Gastrocnemius medialis (tissue), 4 donors: ENCODE data around the gene ZNF563. TPM values are rescaled to one million over a fixed set of nuclear protein-coding genes. Genes with fewer than 3 reads are reported as not detected.

ENCODE experiments used
- ATAC-seq, 2 donors: fragments of 150-250 bp; one replicate each; pipeline ENCODE4 v1.9.1; 2016
- DNase-seq, 2 donors: peaks; one replicate each; pipeline ENCODE4 v3.0.0-alpha.2; 2019
- H3K27ac ChIP-seq, 4 donors: fragments of 200-600 bp; sonication (generic); 1 replicate in 1 of 4; 2 replicates in 3 of 4; pipeline ENCODE4 v1.5.1; 2016 to 2018; ENCODE audit warnings: mild to moderate bottlenecking in 2 of 4, moderate library complexity in 1 of 4
- H3K27me3 ChIP-seq, 3 donors: fragments of 200-600 bp; sonication (generic) in 2 of 3; 1 replicate in 1 of 3; 2 replicates in 2 of 3; pipeline versions ENCODE4 v1.5.1 to v1.6.0; 2016 to 2019; ENCODE audit warnings: mild to moderate bottlenecking in 1 of 3, moderate library complexity in 1 of 3
- H3K36me3 ChIP-seq, 2 donors: fragments of 200-600 bp; sonication (generic) in 1 of 2; one replicate each; pipeline ENCODE4 v1.5.1; 2017 to 2018
- H3K4me1 ChIP-seq, 2 donors: fragments of 200-600 bp; sonication (generic) in 1 of 2; one replicate each; pipeline ENCODE4 v1.5.1; 2016 to 2017; ENCODE audit warnings: mild to moderate bottlenecking in 2 of 2
- H3K4me3 ChIP-seq, 4 donors: fragments of 200-600 bp; sonication (generic) in 3 of 4; 1 replicate in 1 of 4; 2 replicates in 3 of 4; pipeline ENCODE4 v1.5.1; 2016 to 2019; ENCODE audit warnings: mild to moderate bottlenecking in 2 of 4
- H3K9me3 ChIP-seq, 3 donors: fragments of 200-600 bp; sonication (generic) in 2 of 3; 1 replicate in 1 of 3; 2 replicates in 2 of 3; pipeline ENCODE4 v1.5.1; 2016 to 2019
- CTCF ChIP-seq, 5 experiments: fragments of 450-650 bp in 3 of 5; fragments of 200-600 bp in 2 of 5; sonication (generic) in 2 of 5; IDR thresholded peaks in 4 of 5; conservative IDR thresholded peaks in 1 of 5; 1 replicate in 4 of 5; 2 replicates in 1 of 5; pipeline ENCODE4 v1.5.1; 2016 to 2019; ENCODE audit warnings: antibody characterized with exemption in 5 of 5, mild to moderate bottlenecking in 3 of 5, moderate library complexity in 3 of 5
- POLR2A ChIP-seq, 2 donors: fragments of 450-650 bp; IDR thresholded peaks; one replicate each; pipeline ENCODE4 v1.6.1; 2017; ENCODE audit warnings: antibody characterized with exemption in 2 of 2, mild to moderate bottlenecking in 2 of 2, moderate library complexity in 2 of 2
- in situ Hi-C, 4 donors: fragments of 200-750 bp; cut with MboI; loops; one replicate each; pipeline versions ENCODE4 v1.15.0 to v1.8.0; 2017; ENCODE audit warnings: low sequenced_read_pairs in 4 of 4
- intact Hi-C: fragments of 100-400 bp; cut with DNase I; formaldehyde crosslinking; loops from one replicate; pipeline ENCODE4 v1.15.1; 2023; ENCODE audit warnings: low total_unique reads
- total RNA-seq, 4 donors: library from RNA; depleted of rRNA; stranded (reverse); fragments of >200 nt; gene quantifications; one replicate each; pipeline versions ENCODE4 v1.1.0 to v1.2.3, GENCODE V29; 2016

ZNF563 gene
- 1 to 10 TPM; 1.3 to 2.8 (median 2.2) TPM for total RNA-seq

GRCh38 chr19:12333162-12334159, at the start of gene ZNF563:
TSS of gene ZNF563 (minus strand) at chr19:12333633. CDS start at chr19:12333482, 151 bp downstream.
- H3K9me3 ChIP-seq, result no peaks in the 10 kb centered on the region
- ATAC-seq (peak; percentile 99), DNase-seq (peak; percentile 93 to 96)
- in situ Hi-C loops, result no loop called here
- H3K4me1 ChIP-seq, result peaks cover 10 to 12% of the 10 kb centered on the region in 2 donors
- peak within 1 kb of the TSS; percentile 86 to 100 (median 95) for H3K4me3 ChIP-seq
- H3K27me3 ChIP-seq, result no peaks in the 10 kb centered on the region
- intact Hi-C loops, result loop anchor here (1.0 kb wide), 2 partner anchors 32 to 39 kb away; partner anchors contain the start of genes ZNF44 and ZNF442
- H3K36me3 ChIP-seq, result no peaks in the 10 kb centered on the region
- H3K27ac ChIP-seq, result peak within 1 kb of the TSS; percentile 86 to 92 (median 88)
- TF ChIP-seq POLR2A (IDR thresholded peaks at IDR 0.05), result peak; percentile 67 to 81
- no peak for TF ChIP-seq CTCF (IDR thresholded peaks at IDR 0.05 in 4 of 5, conservative IDR thresholded peaks at IDR 0.05 in 1 of 5)

- TF ChIP-seq CTCF (IDR thresholded peaks at IDR 0.05 in 4 of 5, conservative IDR thresholded peaks at IDR 0.05 in 1 of 5) (no peak), POLR2A (IDR thresholded peaks at IDR 0.05) (no peak)
- in situ Hi-C loops, result no loop called here
- Histone ChIP-seq H3K4me3 (no peak overlapping the region), H3K9me3 (peaks cover 0 to 24% (median 7%) of the 10 kb centered on the region in 3 donors), H3K4me1 (no peaks in the 10 kb centered on the region), H3K36me3 (peaks cover 0 to 40% of the 10 kb centered on the region in 2 donors), H3K27me3 (no peaks in the 10 kb centered on the region), H3K27ac (no peak overlapping the region)
- ATAC-seq (no peak), DNase-seq (no peak)
- intact Hi-C loops, result no loop called here
These were observed 47.0 kb upstream of the ZNF563 start for GRCh38 chr19:12380444-12380737.

GRCh38 chr19:12379732-12380443, 46.5 kb upstream of the ZNF563 start:
- Histone ChIP-seq H3K36me3 (peaks cover 0 to 40% of the 10 kb centered on the region in 2 donors), H3K27ac (no peak overlapping the region), H3K9me3 (peaks cover 0 to 24% (median 7%) of the 10 kb centered on the region in 3 donors), H3K4me3 (peak overlapping the region in 1 of 4 donors; percentile 10), H3K27me3 (no peaks in the 10 kb centered on the region), H3K4me1 (no peaks in the 10 kb centered on the region)
- ATAC-seq, result no peak
- no peak for DNase-seq
- no peak for TF ChIP-seq CTCF (IDR thresholded peaks at IDR 0.05 in 4 of 5, conservative IDR thresholded peaks at IDR 0.05 in 1 of 5)
- no peak for TF ChIP-seq POLR2A (IDR thresholded peaks at IDR 0.05)
- intact Hi-C loops, result no loop called here
- in situ Hi-C loops, result no loop called here

GRCh38 chr19:12374026-12374425, 40.6 kb upstream of the ZNF563 start:
- TF ChIP-seq CTCF (IDR thresholded peaks at IDR 0.05 in 4 of 5, conservative IDR thresholded peaks at IDR 0.05 in 1 of 5) (no peak), POLR2A (IDR thresholded peaks at IDR 0.05) (no peak)
- peaks cover 0 to under 1% (median 0%) of the 10 kb centered on the region in 3 donors for H3K9me3 ChIP-seq
- H3K36me3 ChIP-seq, result peaks cover 0 to 5% of the 10 kb centered on the region in 2 donors
- in situ Hi-C loops, result no loop called here
- no peak for ATAC-seq
- intact Hi-C loops, result no loop called here
- H3K4me1 ChIP-seq, result no peaks in the 10 kb centered on the region
- no peaks in the 10 kb centered on the region for H3K27me3 ChIP-seq
- DNase-seq, result no peak
- no peak overlapping the region for H3K4me3 ChIP-seq
- no peak overlapping the region for H3K27ac ChIP-seq
